GM21619 (cell line): ENCODE results near the gene LILRA5.
"Not testable (repeated sequence)": the region's sequence is repeated elsewhere in the genome, so short reads cannot be mapped to it uniquely, and the experiment has no call there.

Experiments used
- ATAC-seq: cut with Tn5 transposase; IDR thresholded peaks from one replicate; pipeline ENCODE4 v1.9.1; 2021; ENCODE audit not compliant: unreplicated experiment

LILRA5 gene

GRCh38 chr19:54307389-54308020 lies 5.5 kb downstream of the LILRA5 start:
- ATAC-seq: no peak

- no peak for ATAC-seq
These were observed 7.8 kb downstream of the LILRA5 start for GRCh38 chr19:54305141-54305540.

- ATAC-seq: no peak
These were observed 10.7 kb downstream of the LILRA5 start for GRCh38 chr19:54302257-54302656.

- no peak for ATAC-seq
These were observed 13.5 kb downstream of the LILRA5 start for GRCh38 chr19:54299515-54299914.

- no peak for ATAC-seq
These were observed 13.9 kb downstream of the LILRA5 start for GRCh38 chr19:54299126-54299498.

GRCh38 chr19:54298357-54299125 lies 14.4 kb downstream of the LILRA5 start:
- ATAC-seq: no peak

GRCh38 chr19:54297759-54298305 lies 15.1 kb downstream of the LILRA5 start:
- ATAC-seq: no peak

- no peak for ATAC-seq
These were observed 18.4 kb downstream of the LILRA5 start for GRCh38 chr19:54294539-54294938.

- not testable (repeated sequence) for ATAC-seq
These were observed 23.8 kb downstream of the LILRA5 start for GRCh38 chr19:54289160-54289559.

- no peak for ATAC-seq
These were observed 25.5 kb downstream of the LILRA5 start for GRCh38 chr19:54287456-54287855.

- ATAC-seq: not testable (repeated sequence)
These were observed 26.7 kb downstream of the LILRA5 start for GRCh38 chr19:54286283-54286682.

GRCh38 chr19:54285427-54286056 lies 27.4 kb downstream of the LILRA5 start:
- ATAC-seq: not testable (repeated sequence)

GRCh38 chr19:54282686-54283470 lies 30.1 kb downstream of the LILRA5 start:
- ATAC-seq: no peak

- ATAC-seq: not testable (repeated sequence)
These were observed 31.3 kb downstream of the LILRA5 start for GRCh38 chr19:54281729-54282075.

- ATAC-seq: no peak
These were observed 31.8 kb downstream of the LILRA5 start, which contains the start of gene LILRB2 for GRCh38 chr19:54281007-54281728. Gene LILRB2 (minus strand): TSS chr19:54281110. CDS start chr19:54280496, 614 bp downstream.

GRCh38 chr19:54280441-54280840 lies 32.5 kb downstream of the LILRA5 start:
- not testable (repeated sequence) for ATAC-seq

- not testable (repeated sequence) for ATAC-seq
These were observed 32.9 kb downstream of the LILRA5 start for GRCh38 chr19:54280025-54280424.

- ATAC-seq: no peak
These were observed 33.5 kb downstream of the LILRA5 start for GRCh38 chr19:54279406-54279962.

- ATAC-seq: not testable (repeated sequence)
These were observed 34.3 kb downstream of the LILRA5 start for GRCh38 chr19:54278571-54279195.
